IMR-90 (cell line): Measurements from ENCODE around the gene ASIC2. TPM values are rescaled to one million over a fixed set of nuclear protein-coding genes. Genes with fewer than 3 reads are reported as not detected.

Experiments
- ATAC-seq: fragments of 200-7000 bp; cut with Tn5 transposase; 2 replicates; pipeline ENCODE4 v1.9.1; 2020; ENCODE audit warnings: low read depth, mild to moderate bottlenecking, moderate library complexity
- BruUV-seq: library from RNA; stranded (reverse); fragments of 400-500 nt; replicated peaks from 2 replicates; lab custom pipeline; 2021; lab: Mats Ljungman, UMichigan
- CTCF ChIA-PET: fragments of 300-600 bp; formaldehyde crosslinking; extraction: SDS; loops from one replicate; lab custom pipeline; 2021; ENCODE audit warnings: antibody characterized with exemption; lab: Yijun Ruan, JAX
- POLR2A ChIA-PET: fragments of 300-600 bp; sonication (Branson Sonifier 250); formaldehyde crosslinking; loops from one replicate; lab custom pipeline; 2022; ENCODE audit warnings: antibody characterized with exemption; ENCODE audit not compliant: unreplicated experiment; lab: Charles Lee
- DNase-seq: peaks from one replicate; pipeline ENCODE4 v3.0.0; 2013
- H2AFZ ChIP-seq: replicated peaks from 2 replicates; pipeline ENCODE3; 2013; ENCODE audit warnings: low read length, mild to moderate bottlenecking; ENCODE audit not compliant: poor library complexity
- H2AK5ac ChIP-seq: 2 replicates; pipeline ENCODE4 v1.6.1; 2013; ENCODE audit warnings: low read depth, low read length, inconsistent platforms
- H2AK9ac ChIP-seq: replicated peaks from 2 replicates; pipeline ENCODE3; 2013; ENCODE audit warnings: mild to moderate bottlenecking, low read depth, low read length, moderate library complexity; ENCODE audit not compliant: poor library complexity
- H2BK120ac ChIP-seq: 2 replicates; pipeline ENCODE4 v1.6.1; 2013; ENCODE audit warnings: low read depth, low read length, inconsistent platforms
- H2BK15ac ChIP-seq: 3 replicates; pipeline ENCODE4 v1.6.1; 2013; ENCODE audit warnings: low read depth, low read length, inconsistent platforms
- H2BK20ac ChIP-seq: 2 replicates; pipeline ENCODE4 v1.6.1; 2013; ENCODE audit warnings: low read depth, mild to moderate bottlenecking, inconsistent platforms, low read length, moderate library complexity
- H2BK5ac ChIP-seq: 2 replicates; pipeline ENCODE4 v1.6.1; 2013; ENCODE audit warnings: mild to moderate bottlenecking, low read depth, low read length, inconsistent platforms; ENCODE audit not compliant: poor library complexity, severe bottlenecking
- H3K14ac ChIP-seq: replicated peaks from 2 replicates; pipeline ENCODE4 v1.6.1; 2013; ENCODE audit warnings: low read depth, low read length, inconsistent platforms
- H3K18ac ChIP-seq: 2 replicates; pipeline ENCODE4 v1.6.1; 2013; ENCODE audit warnings: low read depth, low read length, control low read depth
- H3K23ac ChIP-seq: 2 replicates; pipeline ENCODE4 v1.6.1; 2013; ENCODE audit warnings: low read depth, low read length, inconsistent platforms
- H3K27ac ChIP-seq: 2 replicates; pipeline ENCODE4 v1.5.1; 2013; ENCODE audit warnings: mild to moderate bottlenecking, control low read depth, low read length; ENCODE audit not compliant: insufficient read depth
- H3K27me3 ChIP-seq: 2 replicates; pipeline ENCODE4 v1.6.1; 2013; ENCODE audit warnings: low read length; ENCODE audit not compliant: control insufficient read depth, insufficient read depth
- H3K36me3 ChIP-seq: 2 replicates; pipeline ENCODE4 v1.6.1; 2013; ENCODE audit warnings: low read length, mixed read lengths; ENCODE audit not compliant: control insufficient read depth, insufficient read depth
- H3K4ac ChIP-seq: 2 replicates; pipeline ENCODE4 v1.6.1; 2013; ENCODE audit warnings: low read depth, low read length, inconsistent platforms
- H3K4me1 ChIP-seq: 2 replicates; pipeline ENCODE4 v1.6.1; 2013; ENCODE audit warnings: low read length, mixed read lengths; ENCODE audit not compliant: control insufficient read depth, insufficient read depth
- H3K4me2 ChIP-seq: 2 replicates; pipeline ENCODE4 v1.6.1; 2013; ENCODE audit warnings: low read depth, mild to moderate bottlenecking, control low read depth, low read length, moderate library complexity
- H3K4me3 ChIP-seq: 2 replicates; pipeline ENCODE4 v1.5.1; 2013; ENCODE audit warnings: low read depth, mild to moderate bottlenecking, control low read depth, low read length, moderate library complexity; ENCODE audit not compliant: insufficient read depth
- H3K56ac ChIP-seq: 2 replicates; pipeline ENCODE4 v1.6.1; 2013; ENCODE audit warnings: low read length, inconsistent platforms; ENCODE audit not compliant: insufficient read depth; ENCODE audit errors: extremely low read depth
- H3K79me1 ChIP-seq, 2 experiments: 2 replicates each; pipeline ENCODE4 v1.6.1; 2013; ENCODE audit warnings: low read length in 2 of 2, inconsistent platforms in 1 of 2, low read depth in 1 of 2
- H3K9ac ChIP-seq: 2 replicates; pipeline ENCODE4 v1.6.1; 2013; ENCODE audit warnings: low read depth, low read length, control low read depth
- H3K9me1 ChIP-seq: 2 replicates; pipeline ENCODE4 v1.6.1; 2013; ENCODE audit warnings: low read length, inconsistent platforms; ENCODE audit not compliant: insufficient read depth
- H3K9me3 ChIP-seq: 2 replicates; pipeline ENCODE4 v1.6.1; 2013; ENCODE audit warnings: low read length; ENCODE audit not compliant: control insufficient read depth, insufficient read depth
- H4K20me1 ChIP-seq: 2 replicates; pipeline ENCODE4 v1.6.1; 2013; ENCODE audit warnings: low read length, inconsistent platforms; ENCODE audit not compliant: insufficient read depth
- H4K5ac ChIP-seq: 2 replicates; pipeline ENCODE4 v1.6.1; 2013; ENCODE audit warnings: mild to moderate bottlenecking, low read depth, low read length, control low read depth
- H4K8ac ChIP-seq, 2 experiments: 2 replicates each; pipeline ENCODE4 v1.6.1; 2013; ENCODE audit warnings: low read depth in 2 of 2, low read length in 2 of 2, control low read depth in 1 of 2, inconsistent platforms in 1 of 2
- H4K91ac ChIP-seq: 2 replicates; pipeline ENCODE4 v1.6.1; 2013; ENCODE audit warnings: low read depth, low read length, inconsistent platforms; ENCODE audit not compliant: insufficient read depth
- MXI1 ChIP-seq: IDR thresholded peaks from 2 replicates; pipeline ENCODE4 v1.6.1; 2012; ENCODE audit warnings: low read depth, mild to moderate bottlenecking, low read length, moderate library complexity, borderline replicate concordance
- SMC3 ChIP-seq: fragments of 150-350 bp; IDR thresholded peaks from 2 replicates; pipeline ENCODE4 v1.6.1; 2016; ENCODE audit warnings: low read depth, mild to moderate bottlenecking, antibody characterized with exemption, low read length, moderate library complexity
- dilution Hi-C: fragments of 300-500 bp; cut with HindIII; formaldehyde crosslinking; loops from one replicate; pipeline ENCODE4 v1.14.3; 2018; ENCODE audit warnings: low sequenced_read_pairs; ENCODE audit not compliant: unreplicated experiment
- in situ Hi-C: fragments of 300-500 bp; cut with MboI; formaldehyde crosslinking; loops from 3 replicates; pipeline ENCODE4 v1.14.3; 2019; ENCODE audit warnings: low sequenced_read_pairs, inconsistent platforms, mixed read lengths
- intact Hi-C: fragments of 100-400 bp; cut with micrococcal nuclease; formaldehyde crosslinking; loops from 2 replicates; pipeline ENCODE4 v1.10.0; 2022
- polyA plus RNA-seq, 3 experiments: library from polyadenylated mRNA; depleted of rRNA; stranded (reverse); fragments of >200 nt; gene quantifications; 2 replicates each; pipeline ENCODE4 v1.2.3, GENCODE V29; 2012; ENCODE audit warnings: low replicate concordance in 1 of 3
- total RNA-seq: library from RNA; depleted of rRNA; stranded (reverse); fragments of >200 nt; gene quantifications from 2 replicates; pipeline ENCODE4 v1.2.3, GENCODE V29; 2012

The ASIC2 gene
- total and polyA plus RNA-seq, 2 of the 4 experiments (the other 2 are of a cell fraction) = under 0.01 to 0.15 TPM

DNA sequence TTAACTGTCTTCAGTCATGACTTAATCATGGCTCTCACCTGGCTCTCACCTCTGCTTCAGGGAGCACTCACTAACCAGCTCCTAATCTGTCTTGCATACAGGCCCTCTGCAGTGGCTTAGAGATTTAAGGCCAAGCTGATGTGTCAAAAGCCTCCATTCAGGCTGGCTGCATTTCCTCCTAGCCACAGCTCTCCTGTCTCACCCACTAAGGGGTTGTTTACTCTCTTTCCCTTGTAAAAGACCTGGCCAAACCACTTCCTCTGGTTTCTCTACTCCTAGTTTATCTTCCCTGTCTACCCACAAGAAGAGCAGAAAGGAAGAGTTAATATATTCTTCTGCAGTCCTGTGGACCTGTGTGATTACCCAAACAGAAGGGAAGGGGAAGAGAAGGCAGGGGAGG is 9.3 kb upstream of the ASIC2 start:
- Histone ChIP-seq H3K9me3 (peaks cover 4% of the 10 kb centered on the region; the same call in 1 of the 2 replicates), H3K23ac (no peak overlapping the region), H3K4me1 (no peaks in the 10 kb centered on the region), H3K56ac (no peak overlapping the region), H3K36me3 (no peaks in the 10 kb centered on the region), H3K18ac (no peak overlapping the region), H2BK120ac (no peak overlapping the region), H3K4me2 (no peak overlapping the region), H2AFZ (no peak overlapping the region), H4K20me1 (no peaks in the 10 kb centered on the region), H4K5ac (no peak overlapping the region), H3K9me1 (no peaks in the 10 kb centered on the region), H3K4me3 (no peak overlapping the region), H2AK9ac (no peak overlapping the region), H3K79me1 (no peaks in the 10 kb centered on the region), H3K4ac (no peak overlapping the region), H4K91ac (no peak overlapping the region), H3K14ac (no peak overlapping the region), H2BK20ac (no peak overlapping the region), H3K9ac (no peak overlapping the region), H3K27me3 (peaks cover 4% of the 10 kb centered on the region), H3K27ac (no peak overlapping the region), H2BK5ac (no peak overlapping the region), H4K8ac (no peak overlapping the region), H2BK15ac (no peak overlapping the region), H2AK5ac (no peak overlapping the region)
- dilution Hi-C loops (no loop called here), in situ Hi-C loops (no loop called here), intact Hi-C loops (no loop called here)
- ATAC-seq (no peak), DNase-seq (no peak)
- no peak for TF ChIP-seq SMC3
- no peak for TF ChIP-seq MXI1
- CTCF ChIA-PET = no interaction called here
- BruUV-seq = no TSS peak
- POLR2A ChIA-PET = no interaction called here
